WTC11 (cell line): ENCODE measurements around the gene ITPR1. TPM values are rescaled to one million over a fixed set of nuclear protein-coding genes. Genes with fewer than 3 reads are reported as not detected.

ENCODE experiments used
- ATAC-seq: fragments of 200-7000 bp; cut with Tn5 transposase; 2 replicates; pipeline ENCODE4 v1.10.0; 2021; ENCODE audit warnings: mild to moderate bottlenecking, moderate library complexity
- CTCF ChIA-PET: fragments of 300-600 bp; sonication (Branson Sonifier 250); formaldehyde crosslinking; loops from one replicate; lab custom pipeline; 2021; ENCODE audit warnings: antibody characterized with exemption; lab: Charles Lee
- POLR2A ChIA-PET: fragments of 350-600 bp; sonication (Branson Sonifier 250); formaldehyde crosslinking; loops from one replicate; lab custom pipeline; 2021; ENCODE audit warnings: antibody characterized with exemption; lab: Charles Lee
- DNase-seq: peaks from one replicate; pipeline ENCODE4 v3.0.0; 2021; ENCODE audit warnings: low spot score
- H3K27ac Mint-ChIP-seq: 2 replicates; pipeline ENCODE4 v1.8.0; 2021; ENCODE audit warnings: mixed read lengths
- H3K27me3 Mint-ChIP-seq: 2 replicates; pipeline ENCODE4 v1.8.0; 2021; ENCODE audit warnings: low read depth, mild to moderate bottlenecking, moderate library complexity, mixed read lengths
- H3K36me3 Mint-ChIP-seq: 2 replicates; pipeline ENCODE4 v1.8.0; 2021; ENCODE audit warnings: mixed read lengths
- H3K4me1 Mint-ChIP-seq: 2 replicates; pipeline ENCODE4 v1.8.0; 2022; ENCODE audit warnings: mixed read lengths
- H3K4me3 Mint-ChIP-seq: 2 replicates; pipeline ENCODE4 v1.8.0; 2021; ENCODE audit warnings: mild to moderate bottlenecking, moderate library complexity, mixed read lengths
- H3K9me3 Mint-ChIP-seq: 2 replicates; pipeline ENCODE4 v1.8.0; 2021; ENCODE audit warnings: mixed read lengths
- ATF3 ChIP-seq: sonication (generic); formaldehyde crosslinking; conservative IDR thresholded peaks from 2 replicates; pipeline ENCODE4 v1.8.1; 2022; ENCODE audit warnings: mild to moderate bottlenecking, missing genetic modification reagents
- CDX4 ChIP-seq: fragments of 250-450 bp; sonication (Bioruptor Pico); IDR thresholded peaks from 2 replicates; pipeline ENCODE4 v1.9.0; 2021; ENCODE audit warnings: moderate library complexity, mild to moderate bottlenecking, inconsistent platforms, borderline replicate concordance
- CREB1 ChIP-seq: sonication (generic); formaldehyde crosslinking; IDR thresholded peaks from 2 replicates; pipeline ENCODE4 v1.8.0; 2023; ENCODE audit warnings: mild to moderate bottlenecking, missing genetic modification reagents
- CREM ChIP-seq: sonication (generic); formaldehyde crosslinking; IDR thresholded peaks from 2 replicates; pipeline ENCODE4 v1.8.1; 2022; ENCODE audit warnings: mild to moderate bottlenecking, missing genetic modification reagents, moderate library complexity
- EMX1 ChIP-seq: fragments of 250-450 bp; sonication (Bioruptor Pico); IDR thresholded peaks from 2 replicates; pipeline ENCODE4 v1.8.0; 2021; ENCODE audit warnings: mild to moderate bottlenecking
- ESRRA ChIP-seq: sonication (generic); formaldehyde crosslinking; IDR thresholded peaks from 2 replicates; pipeline ENCODE4 v1.8.1; 2022; ENCODE audit warnings: mild to moderate bottlenecking, missing genetic modification reagents, borderline replicate concordance
- GTF2I ChIP-seq: fragments of 250-450 bp; sonication (Bioruptor Pico); conservative IDR thresholded peaks from 2 replicates; pipeline ENCODE4 v1.4.0; 2021; ENCODE audit warnings: mild to moderate bottlenecking
- IRF1 ChIP-seq: sonication (generic); formaldehyde crosslinking; IDR thresholded peaks from 2 replicates; pipeline ENCODE4 v1.8.0; 2023; ENCODE audit warnings: missing genetic modification reagents
- MYBL2 ChIP-seq: sonication (generic); formaldehyde crosslinking; IDR thresholded peaks from 2 replicates; pipeline ENCODE4 v1.8.1; 2023; ENCODE audit warnings: mild to moderate bottlenecking, moderate library complexity, missing genetic modification reagents
- NFYB ChIP-seq: sonication (generic); formaldehyde crosslinking; conservative IDR thresholded peaks from 2 replicates; pipeline ENCODE4 v1.8.0; 2022; ENCODE audit warnings: low read depth, missing genetic modification reagents
- SP1 ChIP-seq: sonication (generic); formaldehyde crosslinking; conservative IDR thresholded peaks from 2 replicates; pipeline ENCODE4 v1.8.1; 2022; ENCODE audit warnings: missing genetic modification reagents
- TCF7 ChIP-seq: sonication (generic); formaldehyde crosslinking; IDR thresholded peaks from 2 replicates; pipeline ENCODE4 v1.8.0; 2022; ENCODE audit warnings: mild to moderate bottlenecking, low read depth, missing genetic modification reagents, moderate library complexity
- TEAD1 ChIP-seq: sonication (generic); formaldehyde crosslinking; IDR thresholded peaks from 2 replicates; pipeline ENCODE4 v1.8.0; 2022; ENCODE audit warnings: mild to moderate bottlenecking, missing genetic modification reagents
- TEAD4 ChIP-seq: sonication (generic); formaldehyde crosslinking; IDR thresholded peaks from 2 replicates; pipeline ENCODE4 v1.8.0; 2022; ENCODE audit warnings: mild to moderate bottlenecking, missing genetic modification reagents
- TP53 ChIP-seq: sonication (generic); formaldehyde crosslinking; IDR thresholded peaks from 2 replicates; pipeline ENCODE4 v1.8.1; 2023; ENCODE audit warnings: mild to moderate bottlenecking, missing genetic modification reagents
- ZNF232 ChIP-seq: sonication (generic); formaldehyde crosslinking; IDR thresholded peaks from 2 replicates; pipeline ENCODE4 v1.8.0; 2022; ENCODE audit warnings: mild to moderate bottlenecking, missing genetic modification reagents
- ZNF281 ChIP-seq: sonication (generic); formaldehyde crosslinking; IDR thresholded peaks from 2 replicates; pipeline ENCODE4 v1.8.0; 2023; ENCODE audit warnings: mild to moderate bottlenecking, missing genetic modification reagents
- ZNF425 ChIP-seq: fragments of 250-450 bp; sonication (Bioruptor Pico); conservative IDR thresholded peaks from 2 replicates; pipeline ENCODE4 v1.9.0; 2021; ENCODE audit warnings: mild to moderate bottlenecking
- ZNF532 ChIP-seq: fragments of 250-450 bp; sonication (Bioruptor Pico); IDR thresholded peaks from 2 replicates; pipeline ENCODE4 v1.9.0; 2021; ENCODE audit warnings: mild to moderate bottlenecking, borderline replicate concordance
- ZSCAN18 ChIP-seq: fragments of 250-450 bp; sonication (Bioruptor Pico); IDR thresholded peaks from 2 replicates; pipeline ENCODE4 v2.1.2; 2022; ENCODE audit warnings: mild to moderate bottlenecking, moderate library complexity
- total RNA-seq: library from RNA; stranded (reverse); gene quantifications from 3 replicates; pipeline ENCODE4 v1.2.3, GENCODE V29; 2021

The ITPR1 gene
- total RNA-seq, 1 experiment from 2014 or later, result 11.8 TPM

- POLR2A ChIA-PET, result no interaction called here
- H3K9me3 Mint-ChIP-seq, result peaks cover 3% of the 10 kb centered on the region
- TF ChIP-seq SP1 (no peak), ZNF425 (no peak), ZNF232 (CRISPR knock-in tag) (no peak), CREM (no peak), ESRRA (no peak), IRF1 (CRISPR knock-in tag) (no peak), GTF2I (CRISPR knock-in tag) (no peak), TEAD4 (CRISPR knock-in tag) (no peak), TEAD1 (no peak), ATF3 (CRISPR knock-in tag) (no peak), ZNF532 (no peak)
- peaks cover 3% of the 10 kb centered on the region; the same call in 1 of the 2 replicates for H3K36me3 Mint-ChIP-seq
- H3K4me1 Mint-ChIP-seq, result peaks cover 3% of the 10 kb centered on the region
- no peak for ATAC-seq
- no peak for DNase-seq
- H3K4me3 Mint-ChIP-seq, result no peak overlapping the region
- H3K27me3 Mint-ChIP-seq, result no peaks in the 10 kb centered on the region
- H3K27ac Mint-ChIP-seq, result no peak overlapping the region
- CTCF ChIA-PET, result interaction anchor here (0.7 kb wide), 1 partner anchor 367 kb away, joined by 3 read pairs; no protein-coding TSS in a partner anchor
Observed at GRCh38 chr3:4741106-4741403, 247.9 kb downstream of the ITPR1 start.

- peaks cover 3% of the 10 kb centered on the region; the same call in 1 of the 2 replicates for H3K36me3 Mint-ChIP-seq
- DNase-seq, result no peak
- no peak overlapping the region for H3K4me3 Mint-ChIP-seq
- CTCF ChIA-PET, result interaction anchor here (0.7 kb wide), 1 partner anchor 367 kb away, joined by 3 read pairs; no protein-coding TSS in a partner anchor
- H3K4me1 Mint-ChIP-seq, result peaks cover 3% of the 10 kb centered on the region
- no peak for ATAC-seq
- 0 out of 2 replicates have a peak overlapping the region, but pooled peaks have one; percentile 3 for H3K27ac Mint-ChIP-seq
- no peak for TF ChIP-seq EMX1 (CRISPR knock-in tag)
- TF ChIP-seq TCF7, result no peak
- TF ChIP-seq GTF2I (CRISPR knock-in tag), result no peak
- no peak for TF ChIP-seq NFYB (CRISPR knock-in tag)
- TF ChIP-seq CREB1, result no peak
- H3K27me3 Mint-ChIP-seq, result no peaks in the 10 kb centered on the region
- peaks cover 3% of the 10 kb centered on the region for H3K9me3 Mint-ChIP-seq
- POLR2A ChIA-PET, result no interaction called here
Observed at GRCh38 chr3:4741404-4742307, 248.5 kb downstream of the ITPR1 start.

GRCh38 chr3:4742359-4742758, 249.2 kb downstream of the ITPR1 start:
- ATAC-seq, result no peak
- peaks cover 3% of the 10 kb centered on the region for H3K4me1 Mint-ChIP-seq
- H3K27me3 Mint-ChIP-seq, result no peaks in the 10 kb centered on the region
- peaks cover 3% of the 10 kb centered on the region; the same call in 1 of the 2 replicates for H3K36me3 Mint-ChIP-seq
- ChIA-PET CTCF (no interaction called here), POLR2A (no interaction called here)
- H3K27ac Mint-ChIP-seq, result no peak overlapping the region
- H3K9me3 Mint-ChIP-seq, result peaks cover 3% of the 10 kb centered on the region
- H3K4me3 Mint-ChIP-seq, result no peak overlapping the region
- no peak for DNase-seq
- TF ChIP-seq MYBL2 (CRISPR knock-in tag) (no peak), ZSCAN18 (no peak), ZNF281 (no peak), TP53 (CRISPR knock-in tag) (no peak), CDX4 (no peak), ESRRA (no peak)
